Activated naive CD4-positive, alpha-beta T cell treated with anti-CD3 and anti-CD28 coated beads, Interleukin-2, amount 50 U/mL, for 24 hours (primary cell): Measurements from ENCODE around the gene HRH3.

Experiments
- H3K27ac Mint-ChIP-seq: one replicate; pipeline ENCODE4 v1.8.0; 2021; ENCODE audit warnings: mild to moderate bottlenecking, mixed read lengths
- H3K27me3 Mint-ChIP-seq: one replicate; pipeline ENCODE4 v1.8.0; 2021; ENCODE audit warnings: mixed read lengths
- H3K36me3 Mint-ChIP-seq: one replicate; pipeline ENCODE4 v1.8.0; 2021; ENCODE audit warnings: mixed read lengths
- H3K4me1 Mint-ChIP-seq: one replicate; pipeline ENCODE4 v1.8.0; 2021; ENCODE audit warnings: mixed read lengths
- H3K4me3 Mint-ChIP-seq: one replicate; pipeline ENCODE4 v1.8.0; 2021; ENCODE audit warnings: mild to moderate bottlenecking, mixed read lengths
- H3K9me3 Mint-ChIP-seq: one replicate; pipeline ENCODE4 v1.8.0; 2021; ENCODE audit warnings: mixed read lengths

HRH3 gene

GRCh38 chr20:62252342-62252966 is 32.4 kb upstream of the HRH3 start:
- H3K4me3 Mint-ChIP-seq = no peak overlapping the region
- peaks cover 34% of the 10 kb centered on the region for H3K4me1 Mint-ChIP-seq
- peaks cover 7% of the 10 kb centered on the region for H3K36me3 Mint-ChIP-seq
- H3K27ac Mint-ChIP-seq = no peak overlapping the region
- no peaks in the 10 kb centered on the region for H3K27me3 Mint-ChIP-seq
- no peaks in the 10 kb centered on the region for H3K9me3 Mint-ChIP-seq

GRCh38 chr20:62248890-62249560 is 28.9 kb upstream of the HRH3 start:
- H3K27me3 Mint-ChIP-seq = no peaks in the 10 kb centered on the region
- no peak overlapping the region for H3K27ac Mint-ChIP-seq
- peaks cover 2% of the 10 kb centered on the region for H3K36me3 Mint-ChIP-seq
- no peak overlapping the region for H3K4me3 Mint-ChIP-seq
- H3K9me3 Mint-ChIP-seq = no peaks in the 10 kb centered on the region
- H3K4me1 Mint-ChIP-seq = peaks cover 42% of the 10 kb centered on the region

- H3K27ac Mint-ChIP-seq = no peak overlapping the region
- no peak overlapping the region for H3K4me3 Mint-ChIP-seq
- H3K4me1 Mint-ChIP-seq = peaks cover 43% of the 10 kb centered on the region
- H3K36me3 Mint-ChIP-seq = no peaks in the 10 kb centered on the region
- no peaks in the 10 kb centered on the region for H3K9me3 Mint-ChIP-seq
- H3K27me3 Mint-ChIP-seq = no peaks in the 10 kb centered on the region
Measured at GRCh38 chr20:62246872-62247652, 27.0 kb upstream of the HRH3 start.

DNA sequence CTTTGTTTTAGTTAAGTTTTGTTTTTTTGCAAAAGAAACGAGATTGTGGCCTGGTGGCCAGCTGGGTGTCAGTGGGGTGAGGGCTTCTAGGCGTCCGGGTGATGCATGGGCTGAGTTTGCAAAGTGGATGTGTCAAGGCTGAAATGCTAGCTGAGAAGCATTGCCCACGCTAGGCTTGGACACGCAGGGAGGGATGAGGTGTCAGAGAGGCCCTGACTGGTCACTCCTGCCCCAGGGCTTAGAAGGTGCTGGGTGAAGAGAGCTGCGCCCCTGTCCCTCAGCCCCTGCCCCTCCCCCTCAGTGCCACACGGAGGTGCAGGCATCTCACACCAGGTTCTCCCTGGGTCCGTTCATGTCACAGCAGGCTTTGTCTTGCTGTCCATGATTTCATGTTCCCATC is 26.4 kb upstream of the HRH3 start:
- peaks cover 50% of the 10 kb centered on the region for H3K4me1 Mint-ChIP-seq
- no peak overlapping the region for H3K4me3 Mint-ChIP-seq
- no peak overlapping the region for H3K27ac Mint-ChIP-seq
- no peaks in the 10 kb centered on the region for H3K36me3 Mint-ChIP-seq
- H3K27me3 Mint-ChIP-seq = no peaks in the 10 kb centered on the region
- H3K9me3 Mint-ChIP-seq = no peaks in the 10 kb centered on the region

- Mint-ChIP-seq H3K36me3 (no peaks in the 10 kb centered on the region), H3K4me3 (no peak overlapping the region), H3K4me1 (peaks cover 55% of the 10 kb centered on the region), H3K9me3 (no peaks in the 10 kb centered on the region), H3K27ac (no peak overlapping the region), H3K27me3 (no peaks in the 10 kb centered on the region)
Measured at GRCh38 chr20:62245911-62246280, 25.8 kb upstream of the HRH3 start.

GRCh38 chr20:62244644-62245108 is 24.6 kb upstream of the HRH3 start:
- Mint-ChIP-seq H3K36me3 (no peaks in the 10 kb centered on the region), H3K27me3 (no peaks in the 10 kb centered on the region), H3K4me3 (no peak overlapping the region), H3K4me1 (peaks cover 58% of the 10 kb centered on the region), H3K27ac (no peak overlapping the region), H3K9me3 (no peaks in the 10 kb centered on the region)

GRCh38 chr20:62243906-62244515 is 23.9 kb upstream of the HRH3 start:
- peak overlapping the region; percentile 51 for H3K27ac Mint-ChIP-seq
- H3K27me3 Mint-ChIP-seq = no peaks in the 10 kb centered on the region
- H3K36me3 Mint-ChIP-seq = no peaks in the 10 kb centered on the region
- H3K4me3 Mint-ChIP-seq = no peak overlapping the region
- H3K4me1 Mint-ChIP-seq = peaks cover 60% of the 10 kb centered on the region
- no peaks in the 10 kb centered on the region for H3K9me3 Mint-ChIP-seq

- H3K4me3 Mint-ChIP-seq = no peak overlapping the region
- peaks cover 58% of the 10 kb centered on the region for H3K4me1 Mint-ChIP-seq
- H3K27me3 Mint-ChIP-seq = no peaks in the 10 kb centered on the region
- no peaks in the 10 kb centered on the region for H3K36me3 Mint-ChIP-seq
- H3K27ac Mint-ChIP-seq = no peak overlapping the region
- no peaks in the 10 kb centered on the region for H3K9me3 Mint-ChIP-seq
Measured at GRCh38 chr20:62243106-62243505, 23.0 kb upstream of the HRH3 start.

- Mint-ChIP-seq H3K36me3 (no peaks in the 10 kb centered on the region), H3K27ac (no peak overlapping the region), H3K27me3 (no peaks in the 10 kb centered on the region), H3K9me3 (no peaks in the 10 kb centered on the region), H3K4me1 (peaks cover 61% of the 10 kb centered on the region), H3K4me3 (peak overlapping the region; percentile 15)
Measured at GRCh38 chr20:62242176-62242575, 22.1 kb upstream of the HRH3 start.

- Mint-ChIP-seq H3K4me1 (peaks cover 55% of the 10 kb centered on the region), H3K36me3 (no peaks in the 10 kb centered on the region), H3K9me3 (no peaks in the 10 kb centered on the region), H3K4me3 (peak overlapping the region; percentile 55), H3K27me3 (no peaks in the 10 kb centered on the region), H3K27ac (no peak overlapping the region)
Measured at GRCh38 chr20:62241506-62241905, 21.4 kb upstream of the HRH3 start.

- Mint-ChIP-seq H3K9me3 (no peaks in the 10 kb centered on the region), H3K4me1 (peaks cover 46% of the 10 kb centered on the region), H3K4me3 (peak overlapping the region; percentile 87), H3K27ac (peak overlapping the region; percentile 32), H3K36me3 (no peaks in the 10 kb centered on the region), H3K27me3 (peaks cover 2% of the 10 kb centered on the region)
Measured at GRCh38 chr20:62240020-62240685, 20.1 kb upstream of the HRH3 start.

DNA sequence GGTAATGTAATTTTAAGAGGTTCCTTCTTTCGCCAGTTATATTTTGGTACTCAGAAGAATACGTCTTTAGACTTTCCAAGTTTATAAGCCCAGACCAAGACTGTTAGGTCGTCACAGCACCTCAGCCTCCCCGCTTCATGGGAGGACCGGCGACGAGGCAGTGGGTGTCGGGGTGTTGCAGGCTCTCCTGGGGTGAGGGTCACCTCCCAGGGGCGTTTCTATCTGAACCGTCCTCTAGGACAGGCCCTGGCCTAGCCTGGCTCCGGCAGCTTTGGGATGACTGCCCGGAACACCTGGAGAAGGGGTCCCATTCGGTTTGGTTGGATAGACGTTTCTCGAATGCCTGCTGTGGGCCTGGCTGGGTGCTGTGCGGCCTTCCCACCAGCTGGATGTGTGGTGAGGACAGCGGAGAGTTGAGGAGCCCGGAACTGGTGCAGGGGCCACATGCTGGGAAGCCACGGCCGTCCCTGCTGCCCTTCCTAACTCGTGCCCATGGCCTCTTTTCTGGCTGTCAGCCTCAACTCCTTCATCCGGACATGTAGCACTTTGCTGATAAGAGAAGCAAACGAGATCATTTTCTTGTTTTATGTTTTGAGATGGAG is 19.3 kb upstream of the HRH3 start:
- Mint-ChIP-seq H3K27me3 (peaks cover 2% of the 10 kb centered on the region), H3K36me3 (no peaks in the 10 kb centered on the region), H3K4me1 (peaks cover 44% of the 10 kb centered on the region), H3K4me3 (peak overlapping the region; percentile 87), H3K27ac (peak overlapping the region; percentile 72), H3K9me3 (no peaks in the 10 kb centered on the region)

GRCh38 chr20:62238569-62239277 is 18.6 kb upstream of the HRH3 start:
- Mint-ChIP-seq H3K4me3 (peak overlapping the region; percentile 87), H3K36me3 (no peaks in the 10 kb centered on the region)

GRCh38 chr20:62237801-62238568 is 17.9 kb upstream of the HRH3 start, which contains the start of gene OSBPL2:
TSS of gene OSBPL2 (plus strand) at chr20:62238521. CDS start at chr20:62256185, 17,664 bp downstream.
- Mint-ChIP-seq H3K9me3 (no peaks in the 10 kb centered on the region), H3K27me3 (peaks cover 4% of the 10 kb centered on the region), H3K27ac (peak within 1 kb of the TSS; percentile 87), H3K36me3 (no peaks in the 10 kb centered on the region), H3K4me3 (peak within 1 kb of the TSS; percentile 87), H3K4me1 (peaks cover 41% of the 10 kb centered on the region)

More at GRCh38 chr20:62238569-62239277, 18.6 kb upstream of the HRH3 start:
- Mint-ChIP-seq H3K4me1 (peaks cover 41% of the 10 kb centered on the region), H3K27ac (peak overlapping the region; percentile 72), H3K9me3 (no peaks in the 10 kb centered on the region), H3K27me3 (peaks cover 2% of the 10 kb centered on the region)
